GM12892 (cell line): Measurements from ENCODE around the gene CPXM2.

Source experiments
- POLR2A ChIP-seq: IDR thresholded peaks from 2 replicates; pipeline ENCODE4 v1.6.1; 2011; ENCODE audit warnings: low read depth, low read length, control low read depth
- POLR2AphosphoS5 ChIP-seq: IDR thresholded peaks from 2 replicates; pipeline ENCODE4 v1.6.1; 2011; ENCODE audit warnings: low read depth, low read length, control low read depth
- TAF1 ChIP-seq: IDR thresholded peaks from 2 replicates; pipeline ENCODE4 v1.6.1; 2011; ENCODE audit warnings: low read depth, mild to moderate bottlenecking, control low read depth, low read length, borderline replicate concordance

DNA sequence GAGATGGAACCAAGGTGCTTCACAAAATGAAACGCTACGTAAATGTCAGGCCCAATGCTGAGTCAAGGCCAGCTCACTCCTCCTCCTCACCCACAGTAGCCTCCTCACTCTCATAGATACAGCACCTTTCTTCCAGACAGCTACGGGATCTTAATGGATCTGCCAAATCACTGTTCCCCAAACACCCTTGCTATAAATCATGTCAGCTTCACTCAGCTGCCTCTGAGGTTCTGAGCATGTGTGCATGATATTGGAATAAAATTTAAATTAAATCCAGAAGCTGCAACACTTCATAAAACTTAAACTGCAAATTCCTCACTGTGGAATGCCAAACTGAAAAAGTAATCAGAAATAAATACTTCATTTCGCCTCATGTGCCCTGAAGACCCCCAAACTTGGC, 14.7 kb upstream of the CPXM2 start:
- TF ChIP-seq TAF1 (no peak), POLR2A (no peak), POLR2AphosphoS5 (no peak)
